HepG2 (cell line): ENCODE data around the gene TMEM107. TPM values are rescaled to one million over a fixed set of nuclear protein-coding genes. Genes with fewer than 3 reads are reported as not detected.

Experiments used
- AFF4 ChIP-seq: sonication (generic); formaldehyde crosslinking; IDR thresholded peaks from 2 replicates; pipeline ENCODE4 v1.4.0; 2020; ENCODE audit warnings: missing genetic modification reagents
- CSRNP2 ChIP-seq: sonication (generic); formaldehyde crosslinking; conservative IDR thresholded peaks from 2 replicates; pipeline ENCODE4 v1.8.0; 2022; ENCODE audit warnings: low read depth, missing genetic modification reagents
- EEA1 ChIP-seq: sonication (generic); formaldehyde crosslinking; IDR thresholded peaks from 2 replicates; pipeline ENCODE4 v1.5.1; 2020; ENCODE audit warnings: mild to moderate bottlenecking, missing genetic modification reagents, borderline replicate concordance
- GATA4 ChIP-seq: sonication (generic); IDR thresholded peaks from 2 replicates; pipeline ENCODE4 v1.6.1; 2016; ENCODE audit warnings: antibody characterized with exemption, low read depth, borderline replicate concordance
- HMGXB4 ChIP-seq, 2 experiments: sonication (generic) in 1 of 2; formaldehyde crosslinking in 1 of 2; IDR thresholded peaks; 2 replicates each; pipeline versions ENCODE4 v1.4.0 to v1.6.1; 2018 to 2020; ENCODE audit warnings: missing genetic modification reagents in 2 of 2, borderline replicate concordance in 1 of 2, low read depth in 1 of 2, mild to moderate bottlenecking in 1 of 2, missing biosample characterization in 1 of 2
- NFKB2 ChIP-seq: sonication (generic); formaldehyde crosslinking; IDR thresholded peaks from 2 replicates; pipeline ENCODE4 v1.4.0; 2020; ENCODE audit warnings: missing genetic modification reagents, borderline replicate concordance
- ZBTB4 ChIP-seq: sonication (generic); formaldehyde crosslinking; IDR thresholded peaks from 2 replicates; pipeline ENCODE4 v1.4.0; 2020; ENCODE audit warnings: missing genetic modification reagents, mild to moderate bottlenecking, borderline replicate concordance
- ZFP36L1 ChIP-seq: sonication (generic); formaldehyde crosslinking; IDR thresholded peaks from 2 replicates; pipeline ENCODE4 v1.8.0; 2022; ENCODE audit warnings: mild to moderate bottlenecking, missing genetic modification reagents, moderate library complexity
- ZNF207 ChIP-seq: fragments of 450-650 bp; IDR thresholded peaks from 2 replicates; pipeline ENCODE4 v1.6.1; 2016; ENCODE audit warnings: antibody characterized with exemption, borderline replicate concordance
- ZNF296 ChIP-seq: sonication (generic); formaldehyde crosslinking; conservative IDR thresholded peaks from 2 replicates; pipeline ENCODE4 v1.5.0; 2020; ENCODE audit warnings: mild to moderate bottlenecking, missing genetic modification reagents
- ZNF432 ChIP-seq: sonication (generic); formaldehyde crosslinking; IDR thresholded peaks from 2 replicates; pipeline ENCODE4 v1.5.0; 2020; ENCODE audit warnings: missing genetic modification reagents, mild to moderate bottlenecking, borderline replicate concordance
- ZNF710 ChIP-seq: sonication (generic); formaldehyde crosslinking; IDR thresholded peaks from 2 replicates; pipeline ENCODE4 v1.5.0; 2020; ENCODE audit warnings: mild to moderate bottlenecking, missing genetic modification reagents, borderline replicate concordance
- polyA plus RNA-seq, 8 experiments: library from polyadenylated mRNA; depleted of rRNA in 3 of 8; stranded (reverse) in 7 of 8; unstranded in 1 of 8; fragments of >200 nt; fragmentation: Illumina TruSeq in 4 of 8; extraction: Trizol in 4 of 8; gene quantifications; 2 replicates each; pipeline versions ENCODE4 v1.2.1 to v1.2.3, GENCODE V29; 2011 to 2016; ENCODE audit warnings: low read depth in 4 of 8, missing spikeins in 1 of 8, mixed read lengths in 1 of 8; ENCODE audit not compliant: insufficient read depth in 1 of 8
- total RNA-seq, 5 experiments: library from RNA; depleted of rRNA; stranded (reverse); fragments of >200 nt; fragmentation: Illumina TruSeq; extraction: Trizol; gene quantifications; 2 replicates each; pipeline ENCODE4 v1.2.3, GENCODE V29; 2016; ENCODE audit warnings: low read depth in 1 of 5

Gene TMEM107
- total and polyA plus RNA-seq, 2 of the 13 experiments (the other 11 are each of a cell fraction or from before 2014, with no cell fraction given), result 7.2 to 15.3 TPM

- TF ChIP-seq GATA4 (0 out of 2 replicates have a peak, but pooled peaks have one; percentile 48), ZFP36L1 (CRISPR knock-in tag) (no peak), NFKB2 (CRISPR knock-in tag) (no peak; the same call in 1 of the 2 replicates), ZBTB4 (CRISPR knock-in tag) (peak; percentile 32; the same call in 1 of the 2 replicates), ZNF710 (no peak), AFF4 (CRISPR knock-in tag) (no peak), ZNF432 (CRISPR knock-in tag) (no peak), HMGXB4 (CRISPR knock-in tag; IDR thresholded peaks at IDR 0.05; ENCODE audit: borderline replicate concordance in 1 of 2, low read depth in 1 of 2) (peak; percentile 50 to 68; a peak in 3 of 4 replicates), EEA1 (no peak), CSRNP2 (CRISPR knock-in tag) (no peak), ZNF296 (CRISPR knock-in tag) (no peak), ZNF207 (no peak)
These were observed 19.8 kb downstream of the TMEM107 start (continued) for GRCh38 chr17:8156246-8156992.
